Measurements from ENCODE around the gene PDE4B. TPM values are rescaled to one million over a fixed set of nuclear protein-coding genes. Genes with fewer than 3 reads are reported as not detected.
A peak's percentile ranks its signal among the peaks of the same experiment; 100 is the strongest.

PDE4B gene
- total RNA-seq, 1 experiment from 2014 or later, result 9.0 TPM

DNA sequence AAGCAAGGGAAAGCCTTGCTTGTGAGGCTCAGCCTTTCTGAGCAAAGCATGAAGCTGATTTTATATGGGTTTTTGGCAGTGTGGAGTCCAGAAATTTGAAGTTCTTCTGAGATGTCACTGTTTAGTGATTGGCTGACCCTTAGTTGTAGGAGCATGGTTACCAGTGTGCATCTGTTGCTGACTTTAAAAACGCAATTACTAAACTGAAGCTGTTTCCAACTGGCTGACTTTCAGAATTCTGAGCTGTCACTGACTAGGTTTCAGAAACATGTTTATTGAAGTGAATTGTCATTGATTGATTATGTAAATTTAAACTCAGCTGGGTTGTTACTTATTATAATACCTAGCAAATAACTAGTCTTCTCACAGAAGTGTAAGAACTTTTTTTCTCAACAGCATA lies 89.4 kb downstream of the PDE4B start:
- DNase-seq (ENCODE audit: low read depth), result no peak

DNA sequence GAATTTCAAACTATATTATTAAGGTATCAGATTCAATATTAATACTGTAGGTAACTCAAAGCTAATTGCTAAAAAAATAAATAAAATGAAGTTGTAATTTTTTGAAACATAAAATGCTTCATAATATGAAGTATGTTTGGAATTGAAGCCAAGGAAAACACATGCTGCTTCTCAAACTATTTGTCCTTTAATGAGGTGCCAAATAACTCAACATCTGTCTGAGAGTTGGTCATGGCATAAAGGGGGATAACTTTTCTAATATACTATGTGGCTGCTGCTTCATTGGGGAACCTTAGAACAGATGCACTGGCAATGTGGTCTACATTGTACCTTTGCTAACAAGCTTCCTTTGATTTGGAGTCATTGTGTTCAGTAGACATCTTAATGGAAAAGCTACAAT lies 96.7 kb downstream of the PDE4B start:
- DNase-seq (ENCODE audit: low read depth), result no peak

DNA sequence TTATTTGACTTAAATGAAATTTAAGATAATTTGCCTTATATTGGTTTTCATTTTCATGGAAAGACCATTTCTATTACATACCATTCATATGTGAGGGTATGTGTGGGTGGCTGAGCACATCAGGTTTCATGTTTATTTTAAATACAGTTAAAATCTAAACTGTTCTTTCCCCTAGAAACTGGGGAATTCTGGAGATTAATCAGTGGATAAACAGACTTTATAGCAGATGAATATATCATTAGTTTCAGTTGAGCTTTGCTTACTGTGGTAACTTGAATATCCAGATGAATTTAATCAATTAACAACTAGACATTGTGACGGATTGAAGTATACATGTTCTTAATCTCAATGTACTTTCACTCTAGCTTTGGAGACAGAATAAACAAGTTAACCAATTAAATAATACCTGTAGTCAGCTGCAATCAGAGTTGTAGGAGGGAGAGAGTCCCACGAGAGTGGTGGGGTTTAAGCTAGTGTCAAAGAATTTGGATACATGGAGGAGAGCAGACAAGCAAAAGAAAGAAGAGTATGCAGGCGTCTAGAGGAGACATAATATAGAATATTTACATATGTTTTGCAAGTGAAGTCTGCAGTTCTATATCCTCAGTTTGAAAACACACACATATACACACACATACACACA lies 97.6 kb downstream of the PDE4B start:
- DNase-seq (ENCODE audit: low read depth), result no peak

DNA sequence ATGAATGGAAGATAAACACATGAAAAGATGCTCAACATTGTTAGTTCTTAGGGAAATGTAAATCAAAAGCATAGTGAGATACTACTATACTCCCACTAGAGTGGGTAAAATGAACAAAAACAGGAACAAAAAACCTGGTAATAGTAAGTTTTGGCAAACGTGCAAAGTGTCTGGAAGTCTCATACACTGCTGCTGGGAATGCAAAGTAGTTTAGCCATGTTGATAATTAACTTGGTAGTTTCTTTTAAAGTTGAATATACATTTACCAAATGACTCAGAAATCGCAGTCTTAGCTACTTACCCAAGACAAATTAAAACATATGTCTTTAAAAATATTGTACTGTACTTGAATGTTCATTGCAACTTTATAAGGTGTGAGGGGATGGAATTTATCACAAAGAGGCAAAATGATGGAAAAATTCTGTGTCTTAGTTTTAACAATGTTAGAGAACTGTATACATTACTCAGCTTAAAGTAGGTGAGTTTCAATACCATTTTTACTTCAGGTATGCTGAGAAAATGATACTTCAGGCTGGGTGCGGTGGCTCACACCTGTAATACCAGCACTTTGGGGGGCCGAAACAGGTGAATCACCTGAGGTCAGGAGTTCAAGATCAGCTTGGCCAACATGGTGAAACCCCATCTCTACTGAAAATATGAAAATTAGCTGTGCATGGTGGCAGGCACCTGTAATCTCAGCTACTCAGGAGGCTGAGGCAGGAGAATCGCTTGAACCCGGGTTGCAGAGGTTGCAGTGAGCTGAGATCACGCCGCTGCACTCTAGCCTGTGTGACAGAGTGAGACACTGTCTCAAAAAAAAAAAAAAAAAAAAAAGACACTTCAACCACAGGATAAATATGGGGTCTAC lies 102.3 kb downstream of the PDE4B start:
- no peak for DNase-seq (ENCODE audit: low read depth)

DNA sequence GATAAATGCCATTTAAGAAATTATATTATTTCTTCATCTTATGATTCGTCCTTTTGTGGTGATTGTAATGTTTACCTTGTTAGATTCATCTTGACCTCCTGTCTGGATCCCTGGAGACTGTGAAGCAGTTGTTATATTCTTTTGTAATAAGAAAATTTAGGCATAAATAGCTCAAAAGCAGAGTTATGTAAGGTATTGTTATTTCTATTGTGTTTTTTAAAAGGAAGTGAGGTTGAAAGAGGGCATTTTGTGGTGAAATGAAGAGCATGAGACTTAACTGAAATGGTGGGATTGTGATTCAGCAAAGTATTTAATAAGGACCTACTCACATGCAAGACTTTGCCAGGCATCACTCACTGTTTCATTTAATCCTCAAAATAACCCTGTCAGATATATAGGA lies 104.0 kb downstream of the PDE4B start:
- DNase-seq (ENCODE audit: low read depth), result no peak

DNA sequence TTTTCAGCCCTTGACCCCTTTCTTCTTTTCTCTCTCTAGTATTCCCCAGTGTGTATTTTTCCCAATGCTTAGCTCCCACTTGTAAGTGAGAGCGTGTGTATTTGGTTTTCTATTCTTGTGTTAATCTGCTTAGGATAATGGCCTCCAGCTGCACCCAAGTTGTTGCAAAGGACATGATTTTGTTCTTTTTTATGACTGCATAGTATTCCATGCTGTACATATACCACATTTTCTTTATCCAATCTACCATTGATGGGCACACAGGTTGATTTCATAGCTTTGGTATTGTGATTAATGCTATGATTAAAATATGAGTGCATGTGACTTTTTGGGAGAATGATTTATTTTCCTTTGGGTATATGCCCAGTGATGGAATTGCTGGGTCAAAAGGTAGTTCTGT lies 104.8 kb downstream of the PDE4B start:
- DNase-seq (ENCODE audit: low read depth), result no peak

DNA sequence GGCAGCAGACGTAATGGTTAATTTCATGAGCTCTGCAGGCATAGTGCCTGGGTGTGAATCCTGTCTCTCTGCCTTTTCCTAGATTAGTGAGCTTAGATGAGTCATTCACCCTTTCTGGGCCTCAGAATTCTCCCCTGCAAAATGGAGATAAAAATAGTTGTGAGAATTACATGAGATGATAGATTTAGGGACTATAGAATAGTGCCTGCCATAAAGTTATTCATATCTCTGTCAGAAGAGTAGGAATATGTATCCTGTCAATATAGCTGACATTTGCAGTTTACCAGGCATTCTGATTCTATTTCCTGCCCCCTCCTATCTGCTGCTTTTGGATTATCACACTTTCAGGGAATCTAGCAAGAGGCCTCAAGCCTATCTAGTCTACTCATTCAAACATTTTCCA lies 112.0 kb downstream of the PDE4B start:
- no peak for DNase-seq (ENCODE audit: low read depth)

DNA sequence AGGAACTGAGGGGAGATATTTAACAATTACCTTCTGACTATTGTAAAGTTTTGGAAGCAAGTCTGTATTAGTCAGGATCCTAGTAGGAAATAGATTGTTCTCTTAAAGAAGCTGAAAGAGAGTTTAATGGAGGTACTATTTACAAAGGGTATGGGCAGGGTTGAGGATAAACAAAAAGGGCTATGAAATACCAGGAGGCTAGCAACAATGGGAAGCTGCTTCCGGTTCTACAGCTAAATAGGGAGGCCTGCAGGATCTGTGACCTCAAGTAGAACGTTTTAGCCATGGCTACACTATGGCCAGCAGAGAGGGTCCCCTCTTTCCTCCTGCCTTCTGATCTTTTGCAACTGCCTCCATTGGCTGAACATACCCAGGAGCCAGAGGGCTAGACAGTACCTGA lies 117.7 kb downstream of the PDE4B start:
- no peak for DNase-seq (ENCODE audit: low read depth)

DNA sequence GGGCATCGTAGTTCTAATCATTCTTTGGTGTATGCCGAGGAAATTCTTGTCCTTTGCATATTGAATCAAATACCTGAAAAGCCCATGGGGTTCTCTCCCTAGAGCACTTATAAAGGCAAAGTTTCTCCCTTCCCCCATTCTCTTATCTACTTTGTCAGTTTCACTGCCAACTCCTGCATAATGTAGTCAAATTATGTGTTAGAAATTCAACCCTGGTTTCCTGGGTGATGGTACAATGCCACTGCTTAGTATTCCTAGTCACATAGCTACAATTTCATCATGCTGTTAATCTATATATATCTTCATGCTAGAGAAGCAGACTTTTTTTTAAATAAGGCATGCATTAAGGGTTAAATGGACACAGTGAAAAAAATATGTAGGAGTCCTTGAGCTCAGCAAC lies 119.0 kb downstream of the PDE4B start:
- no peak for DNase-seq (ENCODE audit: low read depth)

DNA sequence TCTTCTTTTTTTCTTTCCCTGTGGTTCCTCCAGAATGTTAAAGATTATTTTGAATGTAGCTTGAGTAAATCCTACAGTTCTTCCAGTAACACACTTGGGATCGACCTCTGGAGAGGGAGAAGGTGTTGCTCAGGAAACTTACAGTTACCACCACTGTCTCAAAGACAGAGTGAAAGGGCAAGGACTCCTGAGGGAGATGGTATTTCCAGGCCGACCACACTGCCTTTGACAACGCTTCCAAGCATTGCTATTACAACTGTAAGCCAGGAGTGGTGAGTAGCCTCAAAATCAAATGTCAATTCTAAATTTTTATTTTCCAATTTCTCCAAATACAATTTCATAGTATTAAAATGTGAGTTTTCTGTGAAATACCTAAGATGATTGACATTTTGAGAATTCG lies 125.9 kb downstream of the PDE4B start:
- DNase-seq (ENCODE audit: low read depth), result no peak

DNA sequence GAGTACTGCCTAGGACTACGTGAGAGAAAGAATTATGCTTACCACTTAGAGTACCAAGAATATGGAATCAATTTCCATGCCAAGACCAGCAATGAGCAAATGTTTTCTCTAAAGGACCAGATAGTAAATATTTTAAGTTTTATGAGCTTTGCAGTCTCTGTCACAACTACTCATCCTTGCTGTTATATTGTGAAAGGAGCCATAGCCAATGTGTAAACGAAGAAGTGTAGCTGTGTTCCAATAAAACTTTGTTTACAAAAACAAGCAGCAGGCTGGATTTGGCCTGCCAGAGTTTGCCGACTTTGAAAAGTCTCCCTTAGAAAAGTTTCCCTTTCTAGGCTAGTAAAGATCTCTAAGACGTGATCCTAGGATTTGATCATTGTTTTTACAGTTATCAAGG lies 128.8 kb downstream of the PDE4B start:
- DNase-seq (ENCODE audit: low read depth), result no peak

DNA sequence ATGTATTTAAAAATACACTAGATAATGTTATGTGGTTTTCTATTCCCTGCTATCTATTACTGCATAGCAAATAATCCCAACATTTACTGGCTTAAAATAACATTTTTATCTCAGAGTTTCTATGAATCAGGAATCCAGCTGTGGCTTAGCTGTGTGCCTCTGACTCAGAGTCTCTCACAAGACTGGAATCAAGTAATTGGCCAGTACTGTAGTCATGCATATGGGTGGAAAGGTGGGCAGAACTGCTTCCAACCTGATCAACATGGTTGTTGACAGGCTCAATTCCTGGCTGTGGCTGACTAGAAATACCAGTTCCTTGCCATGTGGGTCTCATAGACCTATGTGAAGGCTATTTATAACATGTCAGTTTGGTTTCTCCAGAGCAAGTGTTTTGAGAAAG lies 131.8 kb downstream of the PDE4B start:
- peak; percentile 4 for DNase-seq (ENCODE audit: low read depth)

DNA sequence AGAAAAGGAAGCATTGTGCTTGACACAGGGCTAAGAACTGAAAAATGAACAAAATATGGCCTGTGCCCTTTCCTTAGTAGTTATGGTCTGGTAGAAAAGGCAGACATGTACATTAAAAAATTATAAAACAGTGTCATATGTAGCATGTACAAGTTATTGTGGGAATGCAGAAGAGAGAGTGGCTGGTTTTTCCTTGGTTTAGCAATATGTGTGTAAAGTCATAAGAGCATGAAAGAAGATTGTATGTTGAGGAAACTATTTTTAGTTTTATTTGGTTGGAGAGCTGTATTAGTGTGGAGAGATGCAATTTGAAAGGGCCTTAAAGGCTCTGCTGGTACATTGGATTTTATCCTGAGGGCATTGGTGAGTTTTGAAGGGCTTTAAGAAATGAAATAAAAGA lies 145.8 kb downstream of the PDE4B start:
- DNase-seq (ENCODE audit: low read depth), result no peak

DNA sequence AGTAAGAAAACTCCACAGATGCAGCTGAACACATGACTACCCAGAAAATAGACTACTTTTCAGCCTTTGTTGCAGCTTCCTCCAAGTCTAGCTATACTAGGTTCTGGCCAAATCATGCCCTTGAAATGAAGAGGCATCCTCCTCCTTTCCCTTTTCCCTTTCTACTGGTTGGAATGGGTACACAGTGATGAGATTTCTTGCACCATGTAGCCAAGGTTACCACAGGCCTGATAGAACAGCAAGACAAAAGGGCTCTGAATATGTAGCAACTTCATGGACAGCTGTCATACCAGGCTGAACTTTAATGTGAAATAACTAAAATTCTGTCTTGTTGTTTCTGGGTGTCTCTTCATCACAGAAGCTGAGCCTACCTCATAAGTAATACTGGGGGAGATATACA lies 146.5 kb downstream of the PDE4B start:
- no peak for DNase-seq (ENCODE audit: low read depth)

DNA sequence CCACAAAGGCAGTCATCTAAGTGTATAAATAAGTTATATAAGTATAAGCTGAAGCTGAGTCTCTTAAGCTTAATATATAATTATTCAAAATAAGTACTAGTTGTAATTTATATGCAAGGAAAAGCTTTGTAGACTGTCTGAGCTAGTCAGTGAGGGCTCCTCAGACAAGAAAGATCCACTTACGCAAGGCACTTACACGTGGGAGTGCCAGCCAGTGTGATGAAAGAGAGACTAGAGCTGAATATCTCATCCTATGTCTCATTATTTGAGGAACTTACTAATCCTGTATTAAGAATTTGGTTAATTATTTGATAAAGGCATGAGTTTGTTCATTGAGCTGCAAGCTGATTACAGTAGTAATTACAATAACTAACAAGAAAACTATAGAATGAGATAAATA lies 146.9 kb downstream of the PDE4B start:
- no peak for DNase-seq (ENCODE audit: low read depth)

DNA sequence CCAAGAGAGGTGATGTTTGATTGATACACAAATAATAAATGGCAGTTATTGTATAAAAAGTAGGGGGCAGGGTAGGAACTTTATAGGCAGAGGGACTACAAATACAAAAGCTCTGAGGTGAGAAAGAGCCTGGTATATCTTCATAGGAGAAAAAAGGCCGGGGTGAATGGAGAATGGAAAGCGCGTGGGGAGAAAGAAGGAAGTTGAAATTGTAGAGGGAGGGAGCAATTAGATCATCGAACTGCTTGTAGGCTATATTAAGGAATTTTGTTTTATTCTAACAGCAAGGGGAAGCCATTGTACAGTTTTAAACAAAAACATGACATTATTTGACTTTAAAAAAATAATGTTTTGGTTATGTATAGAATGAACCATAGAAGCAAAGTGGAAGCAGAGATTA lies 147.4 kb downstream of the PDE4B start:
- no peak for DNase-seq (ENCODE audit: low read depth)

DNA sequence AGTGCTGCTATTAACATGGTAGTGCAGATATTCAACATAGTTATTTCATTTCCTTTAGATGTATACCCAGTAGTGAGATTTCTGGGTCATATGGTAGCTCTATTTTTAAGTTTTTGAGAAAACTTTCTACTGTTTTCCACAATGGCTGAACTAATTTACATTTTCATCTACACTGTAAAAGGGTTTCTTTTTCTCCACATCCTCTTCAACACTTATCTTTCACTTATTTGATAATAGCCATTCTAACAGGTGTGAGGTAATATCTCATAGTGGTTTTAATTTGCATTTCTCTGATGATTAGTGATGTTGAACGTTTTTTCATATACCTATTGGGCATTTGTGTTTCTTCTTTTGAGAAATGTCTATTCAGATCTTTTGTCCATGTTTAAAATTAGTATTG lies 149.8 kb downstream of the PDE4B start:
- no peak for DNase-seq (ENCODE audit: low read depth)

DNA sequence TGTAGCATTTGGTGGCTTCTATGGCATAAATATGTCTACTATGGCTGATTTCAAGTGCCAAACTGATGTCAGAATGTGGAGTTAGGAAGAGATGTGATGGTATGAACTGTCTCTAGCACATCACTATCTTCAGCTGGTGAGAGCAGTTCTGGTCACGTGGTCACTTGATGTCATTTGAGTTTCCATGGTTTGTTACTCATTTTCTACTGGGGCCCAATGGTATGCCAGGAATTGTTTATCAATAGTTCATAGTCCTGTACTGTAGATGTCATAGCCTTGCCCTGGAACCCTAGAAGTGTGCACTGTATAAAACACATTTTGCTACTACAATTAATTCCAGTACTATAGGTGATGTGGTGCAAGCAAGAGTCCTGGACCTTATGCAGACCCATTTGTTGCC lies 153.7 kb downstream of the PDE4B start:
- DNase-seq (ENCODE audit: low read depth), result no peak

DNA sequence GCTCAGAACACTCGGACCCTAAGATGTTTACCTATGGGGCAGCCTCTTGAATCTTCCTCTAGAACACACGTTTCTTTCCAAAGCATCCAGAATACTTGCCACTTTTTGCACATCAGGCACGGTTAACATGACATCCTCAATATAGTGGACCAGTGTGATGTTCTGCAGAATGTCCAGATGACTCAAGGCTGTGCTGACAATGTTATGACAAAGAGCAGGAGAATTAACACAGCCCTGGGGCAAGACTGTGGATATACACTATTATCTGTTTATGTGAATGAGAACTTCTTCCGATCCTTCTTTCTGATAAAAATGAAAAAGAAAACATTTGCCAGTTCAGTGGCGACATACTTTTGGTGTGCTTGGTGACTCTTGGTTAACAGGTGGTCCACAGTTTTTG lies 154.3 kb downstream of the PDE4B start:
- DNase-seq (ENCODE audit: low read depth), result peak; percentile 34

DNA sequence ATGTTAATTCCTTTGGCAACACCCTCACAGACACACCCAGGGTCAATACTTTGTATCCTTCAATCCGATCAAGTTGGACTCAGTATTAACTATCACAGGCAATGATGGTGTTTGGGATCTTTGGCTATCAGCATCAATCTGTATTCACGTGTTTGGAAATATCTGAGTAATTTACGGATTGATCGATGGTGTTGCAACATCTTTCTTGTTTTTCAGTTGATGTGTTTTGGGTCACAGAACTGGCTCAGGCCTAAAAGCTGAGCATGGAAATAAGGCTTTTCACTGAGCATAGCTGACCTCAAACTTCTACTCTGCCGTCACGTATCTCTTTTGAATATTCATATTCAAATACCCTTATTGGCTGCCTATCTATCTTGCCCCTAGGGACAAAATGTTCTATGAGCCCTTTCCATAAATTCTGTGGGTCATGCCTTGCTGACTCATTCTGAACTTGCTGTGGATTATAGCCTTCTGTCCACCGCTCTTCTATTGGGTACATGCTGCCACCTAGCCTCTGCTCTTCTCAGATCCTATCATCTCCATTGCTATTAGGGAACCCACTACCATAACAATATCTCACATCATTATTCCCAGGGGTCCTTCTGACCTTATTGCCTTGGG lies 156.0 kb downstream of the PDE4B start:
- DNase-seq (ENCODE audit: low read depth), result peak; percentile 59

DNA sequence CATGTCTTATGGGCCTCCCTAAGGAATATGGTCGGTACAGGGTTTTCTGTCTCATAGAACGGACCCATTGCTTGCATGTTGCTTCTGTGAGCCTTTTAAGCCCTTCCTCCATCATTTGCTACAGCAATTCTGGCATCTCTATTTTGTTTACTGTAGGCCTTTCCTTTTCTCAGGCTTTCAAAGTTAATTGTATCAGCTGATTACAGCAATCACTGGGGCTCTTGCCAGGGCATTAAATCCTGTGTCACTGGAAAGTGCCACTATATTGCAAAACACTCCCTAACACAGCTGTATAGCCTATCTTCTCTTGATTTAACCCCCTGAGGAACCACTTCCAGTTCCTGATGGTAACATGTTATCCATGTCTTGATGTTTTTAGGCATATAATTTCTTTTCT lies 156.5 kb downstream of the PDE4B start:
- DNase-seq (ENCODE audit: low read depth), result no peak

DNA sequence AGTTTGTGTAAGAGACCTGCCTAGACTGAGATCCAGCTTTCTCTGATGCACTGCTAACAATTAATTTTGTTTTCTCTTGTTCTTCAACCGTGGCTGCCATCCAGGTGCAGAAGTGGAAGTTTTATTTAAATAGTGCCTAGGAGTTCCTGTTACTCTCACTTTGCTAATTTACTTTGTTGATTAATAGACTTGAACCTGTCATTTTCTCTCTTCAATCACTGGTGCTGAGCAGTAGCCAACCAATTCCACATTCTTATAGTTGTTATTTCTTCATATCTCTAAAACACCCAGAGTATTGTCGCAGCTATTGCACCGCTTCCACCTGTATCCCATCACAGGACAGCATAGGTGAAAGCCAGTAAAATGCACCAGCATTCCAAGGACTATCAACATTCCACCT lies 157.2 kb downstream of the PDE4B start:
- DNase-seq (ENCODE audit: low read depth), result no peak

DNA sequence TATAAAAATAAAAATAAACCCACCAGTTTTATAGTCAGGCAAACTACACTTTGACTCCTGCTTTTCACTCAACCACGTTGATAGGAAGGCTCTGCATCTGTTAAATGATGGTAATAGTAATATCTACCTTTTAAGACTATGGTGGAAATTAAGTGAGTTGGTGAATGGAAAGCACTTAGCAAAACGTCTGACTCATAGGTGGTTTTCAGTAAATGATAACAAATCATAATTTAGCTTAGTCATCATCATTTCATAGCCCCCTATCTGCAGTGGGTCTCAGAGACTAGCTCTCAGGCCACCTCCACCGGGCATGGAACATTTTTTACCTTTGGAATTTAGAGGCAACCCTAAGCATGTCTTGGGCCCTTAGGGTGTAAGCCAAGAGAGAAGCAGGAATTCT lies 160.0 kb downstream of the PDE4B start:
- no peak for DNase-seq (ENCODE audit: low read depth)

All from RPMI7951 (cell line).